ENCODE results near the gene CX3CR1.

- peak; percentile 87 for TF ChIP-seq CTCF (IDR thresholded peaks at IDR 0.05; ENCODE audit: insufficient read depth, low read length, poor library complexity, severe bottlenecking)
- no peak for TF ChIP-seq EZH2phosphoT487 (conservative IDR thresholded peaks at IDR 0.05; ENCODE audit: low read length)
These were observed 12.1 kb upstream of the CX3CR1 start for GRCh38 chr3:39291903-39292329.

All from SU-DHL-6 (cell line).